GM12874 (cell line): ENCODE measurements around the gene VWA2.

Experiments used
- TF ChIP-seq, protein P1 (sequence below): IDR thresholded peaks from 2 replicates; pipeline ENCODE4 v1.5.1; 2011; ENCODE audit warnings: low read depth, mild to moderate bottlenecking, control low read depth, low read length, moderate library complexity; ENCODE audit not compliant: insufficient read depth

Gene VWA2

DNA sequence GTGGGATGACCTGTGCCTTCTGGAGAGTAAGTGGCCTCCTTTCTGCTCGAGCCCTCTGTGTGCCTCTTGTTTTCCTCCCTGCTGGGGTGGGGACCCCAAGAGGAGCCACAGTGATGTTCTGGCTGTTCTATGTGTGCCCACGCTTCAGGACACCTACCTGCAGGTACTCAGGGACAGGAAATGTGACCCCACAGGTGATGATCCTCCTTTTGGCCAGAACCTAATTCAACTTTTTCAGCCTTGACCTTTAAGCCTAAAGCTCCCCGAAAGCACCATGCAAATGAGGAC is 70.3 kb downstream of the VWA2 start:
- TF ChIP-seq, protein P1, sequence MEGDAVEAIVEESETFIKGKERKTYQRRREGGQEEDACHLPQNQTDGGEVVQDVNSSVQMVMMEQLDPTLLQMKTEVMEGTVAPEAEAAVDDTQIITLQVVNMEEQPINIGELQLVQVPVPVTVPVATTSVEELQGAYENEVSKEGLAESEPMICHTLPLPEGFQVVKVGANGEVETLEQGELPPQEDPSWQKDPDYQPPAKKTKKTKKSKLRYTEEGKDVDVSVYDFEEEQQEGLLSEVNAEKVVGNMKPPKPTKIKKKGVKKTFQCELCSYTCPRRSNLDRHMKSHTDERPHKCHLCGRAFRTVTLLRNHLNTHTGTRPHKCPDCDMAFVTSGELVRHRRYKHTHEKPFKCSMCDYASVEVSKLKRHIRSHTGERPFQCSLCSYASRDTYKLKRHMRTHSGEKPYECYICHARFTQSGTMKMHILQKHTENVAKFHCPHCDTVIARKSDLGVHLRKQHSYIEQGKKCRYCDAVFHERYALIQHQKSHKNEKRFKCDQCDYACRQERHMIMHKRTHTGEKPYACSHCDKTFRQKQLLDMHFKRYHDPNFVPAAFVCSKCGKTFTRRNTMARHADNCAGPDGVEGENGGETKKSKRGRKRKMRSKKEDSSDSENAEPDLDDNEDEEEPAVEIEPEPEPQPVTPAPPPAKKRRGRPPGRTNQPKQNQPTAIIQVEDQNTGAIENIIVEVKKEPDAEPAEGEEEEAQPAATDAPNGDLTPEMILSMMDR = no peak

DNA sequence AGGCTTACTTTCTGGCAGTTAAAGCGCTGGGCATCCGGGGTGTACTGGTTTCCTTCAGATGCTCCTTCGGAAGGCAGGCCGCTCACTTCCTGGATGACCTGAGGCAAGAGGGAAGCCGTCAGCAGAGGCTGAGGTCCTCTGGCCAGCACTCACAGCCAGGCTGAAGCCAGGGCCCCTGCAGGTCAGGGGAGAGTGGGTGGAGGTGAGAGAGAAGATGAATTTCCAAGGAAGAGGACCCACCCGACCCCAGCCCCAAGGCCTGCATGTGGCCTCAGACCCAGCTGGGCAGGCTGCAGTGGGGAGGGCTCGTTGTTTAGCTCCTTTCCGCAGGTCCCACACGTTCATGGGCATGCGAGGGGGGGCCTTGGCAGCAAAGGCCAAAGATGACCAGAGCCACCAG is 71.3 kb downstream of the VWA2 start:
- TF ChIP-seq, protein P1 = no peak

DNA sequence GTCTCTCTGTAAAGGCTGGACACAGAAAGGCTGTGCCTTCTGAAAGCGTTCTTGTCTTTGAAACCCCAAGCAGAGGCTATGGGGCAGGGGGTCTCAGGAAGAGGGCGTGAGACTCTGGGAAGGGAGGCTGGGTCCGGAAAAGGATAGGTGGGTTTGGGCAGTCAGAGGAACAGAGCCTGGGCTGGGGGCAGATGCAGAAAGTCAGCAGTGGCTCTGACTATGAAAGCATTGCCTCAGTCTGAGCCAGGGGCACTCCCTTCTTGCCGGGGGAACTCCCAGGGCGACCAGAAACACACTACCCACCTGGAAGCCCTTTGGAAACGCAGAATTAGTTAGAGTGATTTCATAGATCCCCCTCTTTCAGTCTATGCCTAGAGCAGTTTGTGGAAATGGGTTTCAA is 72.0 kb downstream of the VWA2 start:
- TF ChIP-seq, protein P1 = no peak

DNA sequence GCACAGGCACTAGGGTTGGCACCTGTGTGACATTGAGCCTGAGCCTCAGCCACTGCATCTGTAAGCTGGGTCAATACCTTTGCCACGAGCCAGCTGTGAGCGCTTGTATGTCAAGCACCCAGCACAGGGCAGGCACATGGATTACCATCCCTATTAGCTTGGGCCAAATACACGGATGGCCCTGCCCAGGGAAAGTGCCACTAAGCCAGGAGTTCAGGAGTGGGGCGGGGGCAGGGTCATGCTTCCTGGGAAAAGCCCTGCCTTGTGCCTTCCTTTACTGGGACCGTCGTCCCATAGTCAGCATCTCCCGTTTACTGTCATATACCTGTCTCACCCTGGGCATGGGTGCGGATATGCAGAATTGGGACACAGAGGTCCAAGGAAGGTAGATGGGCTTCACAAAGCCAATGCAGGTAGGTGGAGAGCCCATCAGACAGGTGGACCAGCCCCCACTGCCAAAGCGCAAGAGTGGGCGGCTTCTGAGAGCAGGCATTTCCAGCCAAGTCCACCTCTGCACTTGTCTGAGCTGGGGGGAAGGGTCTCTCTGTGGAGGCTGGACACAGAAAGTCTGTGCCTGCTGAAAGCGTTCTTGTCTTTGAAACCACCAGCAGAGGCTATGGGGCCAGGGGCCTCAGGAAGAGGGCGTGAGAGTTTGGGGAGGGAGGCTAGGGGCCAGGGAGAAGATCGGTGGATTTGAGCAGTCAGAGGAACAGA is 72.6 kb downstream of the VWA2 start:
- TF ChIP-seq, protein P1 = no peak

DNA sequence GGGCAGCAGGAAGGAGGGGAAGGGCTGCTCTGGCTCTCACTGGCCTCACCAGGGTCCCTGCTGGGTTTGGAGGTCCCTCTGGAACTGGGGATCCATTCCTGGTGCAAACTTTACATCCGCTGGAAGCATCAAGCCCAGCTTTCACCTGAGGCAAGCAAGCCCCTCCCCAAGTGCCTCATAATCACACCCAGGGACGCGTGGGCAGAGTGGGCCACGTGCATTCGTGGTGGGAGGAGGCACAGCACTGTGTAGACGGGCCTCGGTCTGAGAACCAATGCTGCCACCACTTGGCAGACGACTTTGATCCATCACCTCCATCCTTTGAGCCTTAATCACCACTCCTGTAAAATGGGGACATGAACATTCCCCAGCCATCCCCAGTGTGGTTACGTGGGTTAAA is 74.1 kb downstream of the VWA2 start:
- TF ChIP-seq, protein P1 = no peak

DNA sequence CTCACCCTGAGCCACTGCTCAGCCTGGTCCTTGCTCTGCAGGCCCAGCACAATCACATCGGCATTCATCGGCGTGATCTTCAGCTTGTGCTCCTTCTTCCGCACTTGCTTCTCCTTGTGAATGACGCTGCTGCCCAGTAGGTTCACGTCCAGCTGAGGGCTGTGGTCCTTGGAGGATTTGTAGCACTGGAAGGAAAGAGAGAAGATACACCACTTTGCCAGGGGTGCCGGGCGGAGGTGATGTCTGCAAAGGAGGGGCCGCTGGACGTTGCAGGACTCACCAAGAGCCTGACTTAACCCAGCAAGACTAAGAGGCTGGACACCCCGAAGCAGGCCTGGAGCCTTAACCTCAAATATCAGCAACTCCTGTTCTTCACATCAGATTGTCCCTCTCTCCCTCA is 74.8 kb downstream of the VWA2 start:
- TF ChIP-seq, protein P1 = no peak

DNA sequence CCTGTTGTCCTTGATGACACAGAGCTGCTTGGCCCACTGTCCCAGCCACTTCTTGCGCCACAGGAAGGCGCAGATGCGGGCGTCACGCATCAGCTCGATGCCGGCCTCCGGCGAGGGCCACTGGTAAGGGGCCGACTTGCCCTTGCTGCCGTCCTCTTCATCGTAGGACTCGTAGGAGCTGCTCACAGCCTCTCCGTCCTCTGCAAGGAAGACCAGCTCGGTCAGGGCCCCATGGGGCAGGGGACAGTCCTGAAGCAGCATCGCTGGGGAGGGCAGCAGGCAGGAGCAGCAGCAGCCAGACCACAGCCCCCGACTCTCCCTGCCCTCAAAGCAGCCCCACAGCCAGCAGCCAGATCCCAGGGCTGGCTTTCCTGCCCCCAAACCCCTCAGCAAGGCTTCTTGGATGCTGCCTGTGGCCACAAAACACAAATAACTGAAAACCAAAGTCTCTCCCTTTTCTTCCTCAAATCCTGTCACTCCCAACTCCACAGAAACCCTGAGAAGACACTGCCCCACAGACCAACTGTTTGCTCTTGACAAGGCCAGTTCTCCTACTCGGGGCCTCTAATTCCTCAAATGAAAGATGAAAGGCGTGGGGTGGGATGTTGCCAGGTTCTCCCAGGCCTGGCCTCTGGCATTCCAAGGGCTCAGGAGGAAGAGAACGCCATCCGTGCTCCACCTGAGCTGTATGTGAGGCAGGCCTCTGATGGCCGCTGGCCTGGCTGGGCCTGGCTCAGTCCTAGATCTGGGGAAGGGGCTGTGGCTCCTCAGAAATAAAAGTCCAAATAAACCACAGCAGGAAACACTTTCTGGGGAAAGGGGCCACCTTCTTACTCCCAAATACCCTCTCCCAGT is 76.7 kb downstream of the VWA2 start:
- TF ChIP-seq, protein P1 = no peak
